NB4 (cell line): ENCODE data around the gene F2RL2.

Experiments used
- CTCF ChIP-seq: IDR thresholded peaks from one replicate; pipeline ENCODE4 v1.5.1; 2012; ENCODE audit warnings: low read depth, low read length
- MYC ChIP-seq: IDR thresholded peaks from 2 replicates; pipeline ENCODE4 v1.6.1; 2011; ENCODE audit warnings: low read depth, low read length
- POLR2A ChIP-seq: IDR thresholded peaks from 2 replicates; pipeline ENCODE4 v1.6.1; 2011; ENCODE audit warnings: mild to moderate bottlenecking; ENCODE audit not compliant: insufficient read length; ENCODE audit errors: extremely low read depth
- TF ChIP-seq, protein P1 (sequence below): IDR thresholded peaks from 2 replicates; pipeline ENCODE4 v1.6.1; 2011; ENCODE audit warnings: low read depth, low read length

GRCh38 chr5:76591366-76591765 is 31.8 kb downstream of the F2RL2 start:
- no peak for TF ChIP-seq CTCF
- no peak for TF ChIP-seq POLR2A
- TF ChIP-seq, protein P1, sequence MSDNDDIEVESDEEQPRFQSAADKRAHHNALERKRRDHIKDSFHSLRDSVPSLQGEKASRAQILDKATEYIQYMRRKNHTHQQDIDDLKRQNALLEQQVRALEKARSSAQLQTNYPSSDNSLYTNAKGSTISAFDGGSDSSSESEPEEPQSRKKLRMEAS: no peak
- no peak for TF ChIP-seq MYC
